GM18868 (cell line): ENCODE measurements around the gene ADAM15.
A peak's percentile ranks its signal among the peaks of the same experiment; 100 is the strongest.

Source experiments
- ATAC-seq: cut with Tn5 transposase; IDR thresholded peaks from one replicate; pipeline ENCODE4 v1.9.1; 2021; ENCODE audit warnings: mild to moderate bottlenecking, moderate library complexity; ENCODE audit not compliant: unreplicated experiment

ADAM15 gene

GRCh38 chr1:155050560-155051341 is at the start of gene ADAM15:
Gene ADAM15, plus strand, starts transcription at chr1:155051316. Its CDS starts 71 bp downstream, at chr1:155051387.
- ATAC-seq: peak; percentile 64

- no peak for ATAC-seq
Measured at GRCh38 chr1:155001425-155001674, 49.8 kb upstream of the ADAM15 start.

- peak; percentile 58 for ATAC-seq
Measured at GRCh38 chr1:155001675-155002463, 49.2 kb upstream of the ADAM15 start.

GRCh38 chr1:155002464-155003226 is 48.5 kb upstream of the ADAM15 start, which contains the start of gene ZBTB7B:
Gene ZBTB7B, plus strand, starts transcription at chr1:155002802. Its CDS starts 11,859 bp downstream, at chr1:155014661.
- no peak for ATAC-seq

- no peak for ATAC-seq
Measured at GRCh38 chr1:155003227-155003765, 47.8 kb upstream of the ADAM15 start.

- no peak for ATAC-seq
Measured at GRCh38 chr1:155003766-155004351, 47.3 kb upstream of the ADAM15 start.

GRCh38 chr1:155004352-155005075 is 46.6 kb upstream of the ADAM15 start:
- no peak for ATAC-seq

GRCh38 chr1:155005076-155006011 is 45.8 kb upstream of the ADAM15 start:
- no peak for ATAC-seq

GRCh38 chr1:155006601-155007101 is 44.5 kb upstream of the ADAM15 start:
- ATAC-seq: no peak

GRCh38 chr1:155007251-155007828 is 43.8 kb upstream of the ADAM15 start:
- no peak for ATAC-seq

- no peak for ATAC-seq
Measured at GRCh38 chr1:155008015-155008941, 42.8 kb upstream of the ADAM15 start.

- ATAC-seq: no peak
Measured at GRCh38 chr1:155009221-155009711, 41.9 kb upstream of the ADAM15 start.

GRCh38 chr1:155009742-155010141 is 41.4 kb upstream of the ADAM15 start:
- ATAC-seq: no peak

GRCh38 chr1:155010211-155010918 is 40.8 kb upstream of the ADAM15 start:
- ATAC-seq: no peak

- no peak for ATAC-seq
Measured at GRCh38 chr1:155011004-155011416, 40.1 kb upstream of the ADAM15 start.

- no peak for ATAC-seq
Measured at GRCh38 chr1:155011437-155012025, 39.6 kb upstream of the ADAM15 start.
